Uterus (tissue), 4 donors: ENCODE measurements around the gene FBXO21. TPM values are rescaled to one million over a fixed set of nuclear protein-coding genes. Genes with fewer than 3 reads are reported as not detected.
A peak's percentile ranks its signal among the peaks of the same experiment; 100 is the strongest.
"Not testable (repeated sequence)": the region's sequence is repeated elsewhere in the genome, so short reads cannot be mapped to it uniquely, and the experiment has no call there.

Experiments used
- DNase-seq, 2 donors: peaks; one replicate each; pipeline ENCODE4 v3.0.0-alpha.2; 2019 to 2020
- H3K27ac ChIP-seq, 2 donors: fragments of 200-600 bp; sonication (generic); 1 replicate in 1 of 2; 2 replicates in 1 of 2; pipeline ENCODE4 v1.5.1; 2016 to 2018
- H3K27me3 ChIP-seq, 2 donors: fragments of 200-600 bp; sonication (generic); one replicate each; pipeline ENCODE4 v1.5.1; 2018 to 2019; ENCODE audit warnings: control low read depth in 1 of 2
- H3K36me3 ChIP-seq, 2 donors: fragments of 200-600 bp; sonication (generic); one replicate each; pipeline ENCODE4 v1.5.1; 2019; ENCODE audit warnings: control low read depth in 1 of 2
- H3K4me1 ChIP-seq, 2 donors: fragments of 200-600 bp; sonication (generic); one replicate each; pipeline ENCODE4 v1.5.1; 2018 to 2019; ENCODE audit warnings: control low read depth in 1 of 2
- H3K4me3 ChIP-seq, 2 donors: fragments of 200-600 bp; sonication (generic); 1 replicate in 1 of 2; 2 replicates in 1 of 2; pipeline ENCODE4 v1.5.1; 2018 to 2019; ENCODE audit warnings: mild to moderate bottlenecking in 1 of 2
- H3K9me3 ChIP-seq, 2 donors: fragments of 200-600 bp; sonication (generic); one replicate each; pipeline ENCODE4 v1.5.1; 2019; ENCODE audit warnings: control low read depth in 1 of 2
- CTCF ChIP-seq, 4 experiments: fragments of 200-600 bp in 2 of 4; fragments of 450-650 bp in 2 of 4; sonication (generic) in 2 of 4; IDR thresholded peaks; one replicate each; pipeline ENCODE4 v1.5.1; 2016 to 2019; ENCODE audit warnings: antibody characterized with exemption in 4 of 4, mild to moderate bottlenecking in 2 of 4, moderate library complexity in 1 of 4
- POLR2A ChIP-seq, 2 donors: fragments of 450-650 bp; IDR thresholded peaks; one replicate each; pipeline ENCODE4 v1.6.1; 2016; ENCODE audit warnings: antibody characterized with exemption in 2 of 2, mild to moderate bottlenecking in 1 of 2, moderate library complexity in 1 of 2
- intact Hi-C: fragments of 100-400 bp; cut with DNase I; formaldehyde crosslinking; loops from one replicate; pipeline ENCODE4 v1.15.1; 2023; ENCODE audit warnings: low total_unique reads
- total RNA-seq, 4 donors: library from RNA; depleted of rRNA in 3 of 4; stranded (reverse); fragments of >200 nt in 3 of 4; gene quantifications; one replicate each; pipeline versions ENCODE4 v1.1.0 to v1.2.4, GENCODE V29; 2014 to 2023
- donor health status: DM: yes; HTN: yes; CAD: no.

The FBXO21 gene
- total RNA-seq, 4 donors from 2014 or later = 66.2 to 152 (median 90.0) TPM

DNA sequence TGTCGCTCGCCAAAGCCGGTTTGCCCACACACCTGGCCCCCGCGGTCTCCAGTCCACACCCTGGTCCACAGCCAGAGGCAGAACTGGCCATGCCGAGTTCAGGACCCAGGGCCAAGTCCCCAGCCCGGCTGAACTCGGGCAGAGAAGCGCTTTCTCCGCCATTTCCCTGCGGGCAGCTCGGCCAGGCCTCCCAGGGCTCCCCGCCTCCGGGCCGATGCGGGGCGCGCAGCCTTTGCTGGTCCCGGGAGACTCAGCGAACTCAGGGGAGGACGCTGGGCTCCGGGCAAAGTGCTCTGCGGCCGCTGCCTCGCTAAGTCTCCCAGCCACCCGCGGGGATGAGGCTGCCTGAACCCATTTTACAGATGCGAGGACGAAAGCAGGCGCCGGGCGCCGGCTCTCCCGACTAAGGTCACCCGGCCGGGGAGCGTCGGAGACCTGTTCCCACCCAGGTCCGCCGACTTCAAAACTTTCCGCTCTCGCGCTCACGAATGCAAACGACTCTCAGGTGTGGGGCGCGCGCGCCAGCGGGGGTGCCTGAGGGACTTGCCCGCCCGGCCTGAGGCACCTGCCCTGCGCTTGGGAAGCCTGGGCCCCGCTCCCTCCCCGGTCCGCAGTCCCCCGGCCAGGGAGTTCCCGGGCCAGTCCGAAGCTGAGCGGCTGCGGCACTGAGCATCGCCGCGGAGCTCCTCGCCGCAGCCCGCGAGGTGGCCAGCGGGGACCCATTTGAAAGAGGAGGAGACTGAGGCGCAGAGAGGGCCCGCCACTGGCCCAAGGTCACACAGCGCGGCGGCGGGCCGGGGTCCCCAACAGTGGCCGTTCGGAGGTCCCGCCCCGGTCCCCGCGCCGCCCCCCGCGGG is 91.7 kb downstream of the FBXO21 start:
- no peak for TF ChIP-seq POLR2A (IDR thresholded peaks at IDR 0.05)
- TF ChIP-seq CTCF (IDR thresholded peaks at IDR 0.05) = no peak
- H3K4me1 ChIP-seq = peaks cover 0 to 12% of the 10 kb centered on the region in 2 donors
- peak overlapping the region in 1 of 2 donors; percentile 27 for H3K27ac ChIP-seq
- no peaks in the 10 kb centered on the region for H3K9me3 ChIP-seq
- peak overlapping the region; percentile 8 to 51 for H3K4me3 ChIP-seq
- peaks cover 4 to 6% of the 10 kb centered on the region in 2 donors for H3K27me3 ChIP-seq
- H3K36me3 ChIP-seq = no peaks in the 10 kb centered on the region
- intact Hi-C loops = no loop called here
- no peak for DNase-seq

GRCh38 chr12:117098024-117098360 is 92.3 kb downstream of the FBXO21 start:
- intact Hi-C loops = no loop called here
- H3K4me1 ChIP-seq = peaks cover 0 to 12% of the 10 kb centered on the region in 2 donors
- peaks cover 4 to 6% of the 10 kb centered on the region in 2 donors for H3K27me3 ChIP-seq
- H3K4me3 ChIP-seq = peak overlapping the region in 1 of 2 donors; percentile 51
- H3K27ac ChIP-seq = no peak overlapping the region
- no peak for DNase-seq
- TF ChIP-seq POLR2A (IDR thresholded peaks at IDR 0.05) = no peak
- no peak for TF ChIP-seq CTCF (IDR thresholded peaks at IDR 0.05)
- H3K9me3 ChIP-seq = no peaks in the 10 kb centered on the region
- H3K36me3 ChIP-seq = no peaks in the 10 kb centered on the region

DNA sequence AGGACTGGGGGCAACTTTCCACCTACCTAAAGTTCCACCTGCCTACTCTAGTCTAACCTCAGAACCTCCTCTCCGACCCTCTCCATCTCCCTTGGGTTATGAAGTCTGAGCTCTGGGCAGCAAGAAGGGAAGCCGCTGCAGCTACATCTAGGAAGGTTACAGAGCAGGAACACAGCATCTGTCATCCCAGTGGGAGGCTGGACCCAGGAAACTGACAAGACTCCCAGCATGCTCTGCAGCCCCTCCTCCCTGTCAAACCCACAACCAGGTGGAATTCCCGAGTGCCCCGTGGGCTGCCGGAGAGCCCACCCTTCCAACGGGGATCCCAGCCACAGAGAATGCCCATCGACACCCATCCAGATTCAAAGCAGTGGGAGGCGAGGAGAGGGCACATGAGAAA is 93.1 kb downstream of the FBXO21 start:
- no peaks in the 10 kb centered on the region for H3K9me3 ChIP-seq
- H3K4me1 ChIP-seq = peaks cover 0 to 12% of the 10 kb centered on the region in 2 donors
- H3K36me3 ChIP-seq = no peaks in the 10 kb centered on the region
- intact Hi-C loops = no loop called here
- no peak for DNase-seq
- H3K4me3 ChIP-seq = no peak overlapping the region
- peaks cover 4 to 6% of the 10 kb centered on the region in 2 donors for H3K27me3 ChIP-seq
- no peak overlapping the region for H3K27ac ChIP-seq
- TF ChIP-seq POLR2A (IDR thresholded peaks at IDR 0.05) (no peak), CTCF (IDR thresholded peaks at IDR 0.05) (no peak)

DNA sequence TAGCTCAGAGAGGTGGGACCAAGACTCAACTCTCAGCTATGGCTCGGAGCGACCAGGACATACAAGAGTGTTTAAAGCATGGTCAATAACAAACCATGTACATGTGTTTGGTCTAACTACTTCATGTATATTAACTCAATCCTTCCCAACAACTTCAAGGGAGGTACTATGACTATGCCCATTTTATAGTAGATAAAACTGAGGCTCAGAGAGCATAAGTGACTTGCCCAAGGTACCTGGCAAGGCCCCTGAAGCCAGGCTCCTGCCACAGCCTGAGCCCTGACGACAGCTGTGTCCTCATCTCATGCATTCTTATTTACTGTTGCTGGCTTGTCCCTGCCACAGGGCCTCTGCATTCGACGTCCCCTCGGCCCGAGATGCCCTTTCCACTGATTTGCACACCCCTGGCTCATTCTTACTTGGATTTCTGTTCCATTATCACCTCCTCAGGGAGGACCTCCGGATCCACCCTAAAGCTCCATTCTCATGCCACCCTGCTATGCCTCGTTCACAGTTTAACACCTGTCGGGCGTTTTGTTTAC is 93.7 kb downstream of the FBXO21 start:
- H3K4me1 ChIP-seq = peaks cover 0 to 12% of the 10 kb centered on the region in 2 donors
- peaks cover 4 to 6% of the 10 kb centered on the region in 2 donors for H3K27me3 ChIP-seq
- no peaks in the 10 kb centered on the region for H3K36me3 ChIP-seq
- no peaks in the 10 kb centered on the region for H3K9me3 ChIP-seq
- DNase-seq = no peak
- H3K4me3 ChIP-seq = no peak overlapping the region
- intact Hi-C loops = no loop called here
- no peak overlapping the region for H3K27ac ChIP-seq
- TF ChIP-seq POLR2A (IDR thresholded peaks at IDR 0.05) (no peak), CTCF (IDR thresholded peaks at IDR 0.05) (no peak)

DNA sequence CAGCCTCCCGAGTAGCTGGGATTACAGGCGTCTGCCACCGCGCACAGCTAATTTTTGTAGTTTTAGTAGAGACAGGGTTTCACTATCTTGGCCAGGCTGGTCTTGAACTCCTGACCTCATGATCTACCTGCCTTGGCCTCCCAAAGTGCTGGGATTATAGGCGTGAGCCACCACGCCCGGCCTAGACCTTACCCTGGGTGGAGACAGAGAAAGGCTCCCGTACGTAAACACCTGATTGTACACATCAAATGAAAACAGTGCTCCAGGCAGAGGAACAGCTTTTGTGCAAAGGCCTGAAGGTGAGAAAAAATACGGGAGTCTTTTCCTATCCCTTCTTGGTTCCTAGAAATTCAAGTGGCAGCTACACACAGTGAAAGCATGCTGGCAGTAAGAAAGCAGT is 95.1 kb downstream of the FBXO21 start:
- DNase-seq, H3K9me3 ChIP-seq, H3K27ac ChIP-seq, H3K36me3 ChIP-seq, intact Hi-C loops, H3K27me3 ChIP-seq, H3K4me3 ChIP-seq: not testable (repeated sequence)
- peaks cover 0 to 12% of the 10 kb centered on the region in 2 donors for H3K4me1 ChIP-seq
